ENCODE data around the gene COMMD1.
"Not testable (repeated sequence)": the region's sequence is repeated elsewhere in the genome, so short reads cannot be mapped to it uniquely, and the experiment has no call there.

COMMD1 gene

GRCh38 chr2:61924895-61925663 lies 19.6 kb downstream of the COMMD1 start:
- no peak for FAIRE-seq

- FAIRE-seq: no peak
Measured at GRCh38 chr2:61926531-61927477, 21.3 kb downstream of the COMMD1 start.

- FAIRE-seq: no peak
Measured at GRCh38 chr2:61928826-61929461, 23.5 kb downstream of the COMMD1 start.

GRCh38 chr2:61937098-61937497 lies 31.6 kb downstream of the COMMD1 start:
- FAIRE-seq: no peak

- FAIRE-seq: no peak
Measured at GRCh38 chr2:61937886-61938285, 32.4 kb downstream of the COMMD1 start.

- no peak for FAIRE-seq
Measured at GRCh38 chr2:61938511-61938910, 33.0 kb downstream of the COMMD1 start.

- FAIRE-seq: no peak
Measured at GRCh38 chr2:61943251-61943650, 37.8 kb downstream of the COMMD1 start.

- FAIRE-seq: no peak
Measured at GRCh38 chr2:61946666-61947065, 41.2 kb downstream of the COMMD1 start.

- FAIRE-seq: no peak
Measured at GRCh38 chr2:61948661-61949457, 43.4 kb downstream of the COMMD1 start.

- FAIRE-seq: no peak
Measured at GRCh38 chr2:61949458-61949713, 43.9 kb downstream of the COMMD1 start.

- FAIRE-seq: no peak
Measured at GRCh38 chr2:61949714-61950560, 44.5 kb downstream of the COMMD1 start.

- FAIRE-seq: no peak
Measured at GRCh38 chr2:61950571-61951315, 45.3 kb downstream of the COMMD1 start.

- FAIRE-seq: no peak
Measured at GRCh38 chr2:61951881-61952280, 46.4 kb downstream of the COMMD1 start.

GRCh38 chr2:61952288-61952687 lies 46.8 kb downstream of the COMMD1 start:
- no peak for FAIRE-seq

GRCh38 chr2:61954856-61955255 lies 49.4 kb downstream of the COMMD1 start:
- FAIRE-seq: not testable (repeated sequence)

- FAIRE-seq: no peak
Measured at GRCh38 chr2:61959381-61960293, 54.2 kb downstream of the COMMD1 start.

- FAIRE-seq: no peak
Measured at GRCh38 chr2:61961231-61961901, 55.9 kb downstream of the COMMD1 start.

GRCh38 chr2:61962095-61962984 lies 56.9 kb downstream of the COMMD1 start:
- FAIRE-seq: no peak
